K562 (cell line): ENCODE measurements around the gene USP2. TPM values are rescaled to one million over a fixed set of nuclear protein-coding genes. Genes with fewer than 3 reads are reported as not detected.

Source experiments
- ATAC-seq: fragments of 200-7000 bp; cut with Tn5 transposase; 3 replicates; pipeline ENCODE4 v1.9.1; 2020; ENCODE audit warnings: moderate library complexity
- BruUV-seq: library from RNA; stranded (reverse); fragments of 400-500 nt; replicated peaks from 2 replicates; lab custom pipeline; 2021; lab: Mats Ljungman, UMichigan
- CTCF ChIA-PET: fragments of 300-600 bp; formaldehyde crosslinking; extraction: SDS; loops from one replicate; lab custom pipeline; 2021; ENCODE audit warnings: low intra/inter-chr PET ratio; lab: Yijun Ruan, JAX
- POLR2A ChIA-PET: fragments of 300-600, 350-650 bp; sonication (Branson Sonifier 250); formaldehyde crosslinking; extraction: SDS; loops from one replicate; lab custom pipeline; 2021; ENCODE audit warnings: antibody characterized with exemption, inconsistent platforms; lab: Yijun Ruan, JAX
- DNase-seq, 4 experiments: peaks; one replicate each; pipeline versions ENCODE4 v3.0.0 to v3.0.0-alpha.2; 2011 to 2018; ENCODE audit warnings: low spot score in 3 of 4, mixed read lengths in 3 of 4; ENCODE audit errors: extremely low read depth in 1 of 4
- FAIRE-seq: peaks from 2 replicates; lab custom pipeline; 2011; peaks lifted over from hg19 to GRCh38; lab: Jason Lieb, UNC
- H2AFZ ChIP-seq: 2 replicates; pipeline ENCODE4 v1.6.0; 2011; ENCODE audit warnings: low read depth, low read length, control low read depth, inconsistent platforms
- H3K27ac ChIP-seq: fragments of 200-600 bp; 3 replicates; pipeline ENCODE4 v1.8.0; 2011; ENCODE audit warnings: low read depth, mild to moderate bottlenecking, control low read depth, inconsistent platforms, low read length, moderate library complexity, mixed read lengths; ENCODE audit errors: extremely low read depth
- H3K27me3 ChIP-seq, 2 experiments: fragments of 300-600 bp in 1 of 2; 2 replicates in 1 of 2; 3 replicates in 1 of 2; pipeline versions ENCODE4 v1.6.0 to v1.8.0; 2011; ENCODE audit warnings: inconsistent platforms in 2 of 2, low read length in 2 of 2, mild to moderate bottlenecking in 1 of 2, mixed read lengths in 1 of 2, moderate library complexity in 1 of 2; ENCODE audit not compliant: control insufficient read depth in 2 of 2, insufficient read depth in 2 of 2
- H3K36me3 ChIP-seq: fragments of 300-600 bp; 3 replicates; pipeline ENCODE4 v1.8.0; 2011; ENCODE audit warnings: mild to moderate bottlenecking, low read length, inconsistent platforms; ENCODE audit not compliant: control insufficient read depth, insufficient read depth
- H3K4me1 ChIP-seq, 2 experiments: fragments of 200-600 bp in 1 of 2; replicated peaks in 1 of 2; 2 replicates in 1 of 2; 3 replicates in 1 of 2; pipeline versions ENCODE4 v1.5.1 to v1.8.0; 2011; ENCODE audit warnings: inconsistent platforms in 2 of 2, low read length in 2 of 2, mild to moderate bottlenecking in 1 of 2, mixed read lengths in 1 of 2, moderate library complexity in 1 of 2; ENCODE audit not compliant: control insufficient read depth in 2 of 2, insufficient read depth in 2 of 2
- H3K4me2 ChIP-seq: 2 replicates; pipeline ENCODE4 v1.6.1; 2011; ENCODE audit warnings: low read length, control low read depth, inconsistent platforms, mixed read lengths; ENCODE audit not compliant: insufficient read depth
- H3K4me3 ChIP-seq: fragments of 200-600 bp; sonication (generic), shearing (Covaris generic); 2 replicates; pipeline ENCODE4 v1.5.1; 2016; ENCODE audit warnings: control low read depth, inconsistent platforms
- H3K79me2 ChIP-seq: fragments of 200-600 bp; 3 replicates; pipeline ENCODE4 v1.8.0; 2011; ENCODE audit warnings: low read length, inconsistent platforms; ENCODE audit not compliant: control insufficient read depth, insufficient read depth
- H3K9ac ChIP-seq, 2 experiments: 2 replicates each; pipeline versions ENCODE4 v1.6.0 to v1.6.1; 2011; ENCODE audit warnings: low read depth in 2 of 2, low read length in 2 of 2, control low read depth in 1 of 2, inconsistent platforms in 1 of 2, mild to moderate bottlenecking in 1 of 2, mixed read lengths in 1 of 2; ENCODE audit not compliant: insufficient read depth in 1 of 2
- H3K9me1 ChIP-seq: one replicate; pipeline ENCODE4 v1.6.0; 2011; ENCODE audit warnings: inconsistent platforms, mild to moderate bottlenecking, low read length, moderate library complexity; ENCODE audit not compliant: control insufficient read depth, insufficient read depth
- H3K9me3 ChIP-seq: replicated peaks from 2 replicates; pipeline ENCODE4 v1.5.1; 2011; ENCODE audit warnings: low read depth, low read length, inconsistent platforms; ENCODE audit not compliant: control insufficient read depth, insufficient read depth
- H4K20me1 ChIP-seq: replicated peaks from 2 replicates; pipeline ENCODE4 v1.6.1; 2011; ENCODE audit warnings: low read length, inconsistent platforms, mixed read lengths; ENCODE audit not compliant: control insufficient read depth, insufficient read depth
- CEBPB ChIP-seq: fragments of 450-650 bp; IDR thresholded peaks from 2 replicates; pipeline ENCODE4 v1.6.1; 2016; ENCODE audit warnings: missing genetic modification characterization, missing compliant biosample characterization
- CEBPG ChIP-seq, 3 experiments: fragments of 200-800 bp in 1 of 3; sonication (Bioruptor generic) in 1 of 3; sonication (generic) in 1 of 3; formaldehyde crosslinking in 1 of 3; IDR thresholded peaks in 2 of 3; conservative IDR thresholded peaks in 1 of 3; 2 replicates each; pipeline versions ENCODE4 v1.6.1 to v1.8.0; 2016 to 2022; ENCODE audit warnings: missing compliant biosample characterization in 2 of 3, missing genetic modification characterization in 2 of 3, mild to moderate bottlenecking in 1 of 3, missing genetic modification reagents in 1 of 3
- HMGXB4 ChIP-seq: sonication (generic); formaldehyde crosslinking; IDR thresholded peaks from 2 replicates; pipeline ENCODE4 v1.8.1; 2023; ENCODE audit warnings: mild to moderate bottlenecking, missing genetic modification reagents
- JUND ChIP-seq, 2 experiments: IDR thresholded peaks; 2 replicates in 1 of 2; 3 replicates in 1 of 2; pipeline ENCODE4 v1.6.1; 2011; ENCODE audit warnings: borderline replicate concordance in 2 of 2, low read depth in 2 of 2, low read length in 2 of 2, improper control_type of control experiment in 1 of 2, missing biosample characterization in 1 of 2, missing genetic modification characterization in 1 of 2, missing genetic modification reagents in 1 of 2
- PRDM10 ChIP-seq: fragments of 450-650 bp; IDR thresholded peaks from 2 replicates; pipeline ENCODE4 v1.6.1; 2018; ENCODE audit not compliant: partially characterized antibody
- TEAD1 ChIP-seq, 2 experiments: fragments of 450-650 bp in 1 of 2; sonication (generic) in 1 of 2; formaldehyde crosslinking; IDR thresholded peaks; 2 replicates each; pipeline versions ENCODE4 v1.4.0 to v1.8.0; 2020 to 2022; ENCODE audit warnings: mild to moderate bottlenecking in 2 of 2, missing genetic modification reagents in 1 of 2
- WGBS: fragments of 100-300 bp; shearing (Covaris generic); methylation state at CpG from one replicate; pipeline ENCODE4 v1.1.6; 2016; ENCODE audit warnings: low coverage, mixed read lengths; ENCODE audit not compliant: insufficient coverage; ENCODE audit errors: missing lambda C conversion rate; 5-methylcytosine and 5-hydroxymethylcytosine counted together
- in situ Hi-C: fragments of 300-500 bp; cut with MboI; formaldehyde crosslinking; loops from 4 replicates; pipeline ENCODE4 v1.15.0; 2018; ENCODE audit warnings: inconsistent platforms, mixed read lengths
- intact Hi-C: fragments of 100-400 bp; cut with micrococcal nuclease; formaldehyde crosslinking; loops from 2 replicates; pipeline ENCODE4 v1.14.2; 2022
- polyA plus RNA-seq, 8 experiments: library from polyadenylated mRNA; depleted of rRNA in 4 of 8; stranded (reverse) in 5 of 8; unstranded in 3 of 8; fragments of >200 nt; fragmentation: Nextera tagmentation in 2 of 8; fragmentation: Illumina TruSeq in 1 of 8; extraction: Ambion mirVana in 2 of 8; extraction: Trizol in 1 of 8; gene quantifications; 2 replicates each; pipeline versions ENCODE4 v1.2.1 to v1.2.3, GENCODE V29; 2011 to 2014; ENCODE audit warnings: inconsistent platforms in 1 of 8, missing spikeins in 1 of 8
- total RNA-seq, 7 experiments: library from RNA; depleted of rRNA in 6 of 7; stranded (reverse); fragments of >200 nt in 6 of 7; fragmentation: Illumina TruSeq in 2 of 7; extraction: Trizol in 2 of 7; gene quantifications; 2 replicates each; pipeline versions ENCODE4 v1.2.1 to v1.2.3, GENCODE V29; 2011 to 2021; ENCODE audit warnings: low replicate concordance in 1 of 7

Gene USP2
- total and polyA plus RNA-seq, 9 of the 15 experiments (the other 6 are each of a cell fraction or from before 2014, with no cell fraction given): 2.8 to 16.9 (median 3.9) TPM

GRCh38 chr11:119307219-119307618 is 74.3 kb downstream of the USP2 start (continued):
- peak; percentile 50 for TF ChIP-seq PRDM10

GRCh38 chr11:119306373-119306890 is 75.1 kb downstream of the USP2 start:
- in situ Hi-C loops: no loop called here
- H3K4me1 ChIP-seq: peaks cover 0 to 8% of the 10 kb centered on the region in 2 experiments; a peak in 2 of 5 replicates
- POLR2A ChIA-PET: interaction anchor here (0.6 to 2.5 kb wide), 6 partner anchors 10 to 184 kb away, joined by 3 to 14 read pairs (median 3); no protein-coding TSS in a partner anchor
- intact Hi-C loops: no loop called here
- H3K9ac ChIP-seq: peak overlapping the region in 1 of 2 experiments; percentile 47; a peak in 1 of 4 replicates
- H4K20me1 ChIP-seq: no peaks in the 10 kb centered on the region
- 52% methylated on average over 5 of the region's 5 CpGs for WGBS
- FAIRE-seq: no peak
- no peak for DNase-seq
- no peak overlapping the region for H3K4me3 ChIP-seq
- H3K9me3 ChIP-seq: no peaks in the 10 kb centered on the region
- H3K4me2 ChIP-seq: no peak overlapping the region
- peak; percentile 19; the same call in 2 of the 3 replicates for ATAC-seq
- CTCF ChIA-PET: no interaction called here
- no TSS peak for BruUV-seq
- no peak overlapping the region for H2AFZ ChIP-seq
- H3K9me1 ChIP-seq: no peaks in the 10 kb centered on the region
- no peaks in the 10 kb centered on the region for H3K27me3 ChIP-seq
- H3K27ac ChIP-seq: no peak overlapping the region; the same call in 2 of the 3 replicates
- H3K36me3 ChIP-seq: peaks cover 78% of the 10 kb centered on the region
- H3K79me2 ChIP-seq: no peaks in the 10 kb centered on the region
- TF ChIP-seq CEBPB (tag) (peak; percentile 57; the same call in 1 of the 2 replicates), HMGXB4 (CRISPR knock-in tag) (no peak), TEAD1 (CRISPR knock-in tag; IDR thresholded peaks at IDR 0.05) (no peak), CEBPG (CRISPR knock-in tag; IDR thresholded peaks at IDR 0.05) (peak; percentile 20; the same call in 1 of the 2 replicates), CEBPG (tag; conservative IDR thresholded peaks at IDR 0.05 in 1 of 2, IDR thresholded peaks at IDR 0.05 in 1 of 2) (no peak), JUND (IDR thresholded peaks at IDR 0.05; ENCODE audit: borderline replicate concordance, low read depth, low read length) (no peak), JUND (tag; IDR thresholded peaks at IDR 0.05; ENCODE audit: borderline replicate concordance, low read depth, low read length) (no peak)
